Fibroblast of skin of abdomen (primary cell): ENCODE results near the gene NT5C3B.
"Not testable (repeated sequence)": the region's sequence is repeated elsewhere in the genome, so short reads cannot be mapped to it uniquely, and the experiment has no call there.

ENCODE experiments used
- DNase-seq: peaks from one replicate; pipeline ENCODE4 v3.0.0-alpha.2; 2013

The NT5C3B gene

DNA sequence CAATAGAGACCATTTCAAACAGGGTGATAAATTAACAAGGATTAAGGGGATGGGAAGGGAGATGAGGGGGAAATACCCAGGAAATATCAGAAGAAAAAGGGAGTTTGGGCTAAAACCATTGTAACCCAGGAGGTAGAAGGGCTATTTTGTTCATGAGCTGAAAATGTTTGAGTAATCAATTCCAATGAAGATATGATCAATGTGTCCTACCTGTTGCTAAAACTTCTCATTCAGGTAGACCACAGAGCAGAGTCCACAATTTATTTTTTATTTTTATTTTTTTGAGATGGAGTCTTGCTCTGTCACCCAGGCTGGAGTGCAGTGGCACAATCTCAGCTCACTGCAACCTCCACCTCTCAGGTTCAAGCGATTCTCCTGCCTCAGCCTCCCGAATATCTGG is 3.4 kb upstream of the NT5C3B start:
- not testable (repeated sequence) for DNase-seq

DNA sequence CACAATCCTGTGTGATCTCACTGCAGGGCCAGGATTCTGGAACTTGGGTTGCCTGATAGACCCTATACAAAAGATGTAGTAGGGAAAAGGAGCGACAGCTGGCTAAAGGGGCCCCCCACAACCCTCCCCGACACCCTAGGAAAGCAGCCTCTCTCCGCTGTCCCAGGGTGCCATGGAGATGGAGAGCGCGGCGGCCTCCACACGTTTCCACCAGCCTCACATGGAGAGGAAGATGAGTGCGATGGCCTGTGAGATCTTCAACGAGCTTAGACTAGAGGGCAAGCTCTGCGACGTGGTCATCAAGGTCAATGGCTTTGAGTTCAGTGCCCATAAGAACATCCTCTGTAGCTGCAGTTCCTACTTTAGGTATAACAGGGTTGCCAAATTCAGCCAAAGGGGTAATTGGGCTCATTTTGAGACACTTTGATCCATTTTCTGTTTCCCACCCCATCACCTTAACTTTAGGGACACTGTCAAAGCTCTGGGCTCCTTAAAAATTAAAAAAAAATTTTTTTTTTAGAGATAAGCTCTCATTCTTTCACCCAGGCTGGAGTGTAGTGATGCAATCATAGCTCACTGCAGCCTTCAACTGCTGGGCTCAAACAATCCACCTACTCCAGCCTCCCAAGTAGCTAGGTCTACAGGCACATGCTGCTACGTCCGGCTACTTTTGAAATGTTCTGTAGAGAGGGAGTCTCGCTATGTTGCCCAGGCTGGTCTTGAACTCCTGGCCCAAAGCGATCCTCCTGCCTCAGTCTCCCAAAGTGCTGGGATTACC is 1.9 kb upstream of the NT5C3B start, which contains the start of gene KLHL10:
KLHL10 (plus strand) TSS at position 65 of the 778 bp plus-strand sequence; CDS start at position 173, 108 bp downstream.
- no peak for DNase-seq

DNA sequence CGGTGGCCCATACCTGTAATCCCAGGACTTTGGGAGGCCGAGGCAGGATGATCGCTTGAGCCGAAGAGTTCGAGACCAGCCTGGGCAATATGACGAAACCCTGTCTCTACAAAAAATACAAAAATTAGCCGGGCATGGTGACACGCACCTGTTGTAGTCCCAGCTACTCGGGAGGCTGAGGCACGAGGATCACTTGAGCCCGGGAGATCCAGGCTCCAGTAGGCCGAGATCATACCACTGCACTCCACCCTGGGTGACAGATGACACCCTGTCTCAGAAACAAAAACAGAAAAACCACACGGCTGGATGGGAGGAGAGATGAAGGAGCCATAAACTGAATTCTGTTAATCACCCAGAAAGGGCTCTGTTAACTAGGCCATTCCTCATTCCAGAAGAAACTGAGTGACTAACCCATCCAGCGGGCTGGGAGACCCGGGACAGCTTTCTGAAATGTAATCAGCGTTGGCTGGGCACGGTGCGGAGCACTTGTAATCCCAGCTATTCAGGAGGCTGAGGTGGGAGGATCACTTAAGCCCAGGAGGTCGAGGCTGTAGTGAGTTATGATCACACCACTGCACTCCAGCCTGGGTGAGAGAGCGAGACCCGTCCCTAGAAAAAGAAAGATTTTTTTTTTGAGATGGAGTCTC is 641 bp upstream of the NT5C3B start:
- no peak for DNase-seq

DNA sequence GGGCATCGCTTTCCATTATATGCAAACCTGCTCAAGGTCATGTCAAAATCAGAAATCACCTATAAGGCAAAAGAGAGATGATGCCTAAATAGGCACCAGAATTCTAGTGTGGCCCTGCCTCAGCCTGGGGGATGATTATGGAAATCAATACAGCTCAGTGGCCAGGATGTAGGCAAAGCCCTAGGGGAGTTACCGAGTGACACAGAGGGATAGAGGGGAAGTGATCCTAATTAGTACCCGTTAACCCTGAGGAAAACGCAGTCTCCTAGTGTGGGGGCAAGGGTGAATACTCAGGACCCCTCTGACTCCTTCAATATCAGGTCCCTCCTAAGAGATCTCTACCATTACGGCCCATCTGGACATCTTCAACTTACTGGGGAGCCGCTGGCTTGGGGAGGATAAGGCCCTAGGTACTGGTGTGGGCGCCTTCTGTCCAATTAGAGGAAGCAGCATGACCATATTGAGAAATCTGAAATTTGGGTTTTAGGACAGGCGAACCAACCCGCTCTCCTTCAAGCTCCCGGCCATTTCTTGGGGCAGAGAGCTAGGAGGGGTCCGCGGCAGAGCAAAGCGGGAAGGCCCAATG is 725 bp downstream of the NT5C3B start:
- no peak for DNase-seq

DNA sequence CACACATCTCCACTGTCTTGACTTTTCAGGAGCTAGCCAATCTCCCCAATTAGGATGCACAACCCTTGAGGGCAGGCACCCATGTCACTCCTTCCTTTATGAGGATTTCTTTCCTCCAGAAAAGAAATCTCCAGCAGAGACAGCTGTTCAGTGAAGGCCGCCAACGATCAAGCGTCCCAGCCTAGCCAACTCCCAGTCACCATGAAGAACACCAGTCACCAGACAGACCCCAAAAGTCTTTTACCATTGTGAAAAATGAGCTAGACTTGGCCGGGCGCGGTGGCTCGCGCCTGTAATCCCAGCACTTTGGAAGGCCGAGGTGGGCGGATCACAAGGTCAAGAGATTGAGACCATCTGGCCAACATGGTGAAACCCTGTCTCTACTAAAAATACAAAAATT is 6.1 kb downstream of the NT5C3B start:
- DNase-seq, result not testable (repeated sequence)

DNA sequence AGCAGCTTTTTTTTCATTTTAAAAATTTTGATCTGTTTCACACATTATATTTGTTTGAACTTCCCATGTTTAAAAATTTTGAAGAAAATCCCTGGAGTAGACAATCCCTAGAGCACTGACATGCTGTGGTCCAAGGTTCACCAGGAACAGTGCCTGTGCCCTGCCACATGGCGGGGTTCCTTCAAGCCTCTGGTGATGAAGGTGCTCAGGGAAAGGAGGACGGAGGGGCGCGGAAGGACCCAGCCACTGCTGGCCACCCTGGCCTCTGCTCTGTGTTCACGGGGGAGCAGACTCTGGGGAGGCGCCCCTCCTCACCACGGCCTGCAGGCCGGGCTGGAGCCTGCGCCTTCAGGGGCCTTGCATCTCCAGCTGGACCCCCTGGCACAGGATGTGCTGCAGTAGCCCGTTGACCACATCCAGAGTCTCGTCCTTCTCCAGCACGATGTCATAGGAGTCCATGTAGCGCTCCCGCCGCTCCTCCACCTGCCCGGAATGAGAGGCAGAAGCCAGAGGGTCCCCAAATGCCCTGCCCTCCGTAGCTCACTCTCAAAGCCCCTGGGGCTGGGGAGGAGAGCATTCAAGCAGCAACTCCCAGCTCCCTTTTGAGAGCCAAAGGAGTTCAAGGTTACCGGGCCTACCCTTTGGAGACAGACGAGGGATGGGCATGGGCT is 10.7 kb downstream of the NT5C3B start:
- no peak for DNase-seq

DNA sequence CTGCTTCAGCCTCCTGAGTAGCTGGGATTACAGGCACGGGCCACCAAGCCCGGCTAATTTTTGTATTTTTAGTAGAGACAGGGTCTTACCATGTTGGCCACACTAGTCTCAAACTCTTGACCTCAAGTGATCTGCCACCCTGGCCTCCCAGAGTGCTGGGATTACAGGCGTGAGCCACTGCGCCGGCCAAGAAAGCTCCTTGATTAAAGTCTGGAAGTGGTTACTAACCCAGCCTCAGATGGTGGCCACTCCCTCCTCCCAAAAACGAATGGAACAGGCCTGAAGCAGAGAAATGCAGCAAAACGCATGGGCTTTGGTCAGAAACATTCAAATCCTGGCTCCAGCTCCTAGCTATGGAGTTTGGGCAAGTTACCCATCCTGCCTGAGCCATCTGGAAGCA is 11.9 kb downstream of the NT5C3B start:
- no peak for DNase-seq

DNA sequence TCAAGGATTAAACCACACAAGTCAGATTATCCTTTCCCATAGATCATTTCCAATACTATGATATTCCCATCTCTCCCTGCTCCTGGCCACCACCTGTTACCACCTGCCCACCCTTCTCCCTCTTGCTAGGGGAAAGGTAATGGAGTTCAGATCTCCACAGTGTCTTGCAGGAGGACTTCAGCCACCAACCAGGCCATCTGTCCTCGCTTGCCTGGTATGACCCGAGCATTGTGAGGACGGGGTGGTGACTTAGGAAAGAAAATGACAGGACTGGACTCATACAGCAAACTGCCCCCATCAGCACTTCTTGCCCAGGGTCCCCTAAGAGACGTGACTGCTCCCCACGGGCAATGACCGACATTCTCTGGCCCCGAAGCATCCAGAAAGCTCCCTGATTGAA is 12.5 kb downstream of the NT5C3B start:
- no peak for DNase-seq

DNA sequence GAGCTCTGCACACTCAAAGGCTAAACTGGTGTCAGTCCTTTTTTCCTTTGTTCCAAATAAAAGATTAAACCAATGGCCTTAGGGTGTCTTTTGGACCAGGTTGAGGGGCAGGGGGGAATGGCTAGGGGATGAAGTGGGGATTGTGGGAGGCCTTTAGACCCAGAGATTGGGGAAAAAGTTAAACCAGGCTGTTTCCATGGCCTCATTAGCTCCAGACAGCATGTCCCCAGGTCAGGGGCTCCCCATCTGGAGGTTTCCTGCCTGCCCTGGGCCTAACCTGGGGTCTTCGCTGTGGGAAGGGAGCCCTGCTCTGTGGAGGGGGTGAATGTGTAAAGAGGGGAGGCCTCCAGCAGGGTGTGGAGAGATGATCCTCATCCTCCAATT is 12.9 kb downstream of the NT5C3B start:
- no peak for DNase-seq

DNA sequence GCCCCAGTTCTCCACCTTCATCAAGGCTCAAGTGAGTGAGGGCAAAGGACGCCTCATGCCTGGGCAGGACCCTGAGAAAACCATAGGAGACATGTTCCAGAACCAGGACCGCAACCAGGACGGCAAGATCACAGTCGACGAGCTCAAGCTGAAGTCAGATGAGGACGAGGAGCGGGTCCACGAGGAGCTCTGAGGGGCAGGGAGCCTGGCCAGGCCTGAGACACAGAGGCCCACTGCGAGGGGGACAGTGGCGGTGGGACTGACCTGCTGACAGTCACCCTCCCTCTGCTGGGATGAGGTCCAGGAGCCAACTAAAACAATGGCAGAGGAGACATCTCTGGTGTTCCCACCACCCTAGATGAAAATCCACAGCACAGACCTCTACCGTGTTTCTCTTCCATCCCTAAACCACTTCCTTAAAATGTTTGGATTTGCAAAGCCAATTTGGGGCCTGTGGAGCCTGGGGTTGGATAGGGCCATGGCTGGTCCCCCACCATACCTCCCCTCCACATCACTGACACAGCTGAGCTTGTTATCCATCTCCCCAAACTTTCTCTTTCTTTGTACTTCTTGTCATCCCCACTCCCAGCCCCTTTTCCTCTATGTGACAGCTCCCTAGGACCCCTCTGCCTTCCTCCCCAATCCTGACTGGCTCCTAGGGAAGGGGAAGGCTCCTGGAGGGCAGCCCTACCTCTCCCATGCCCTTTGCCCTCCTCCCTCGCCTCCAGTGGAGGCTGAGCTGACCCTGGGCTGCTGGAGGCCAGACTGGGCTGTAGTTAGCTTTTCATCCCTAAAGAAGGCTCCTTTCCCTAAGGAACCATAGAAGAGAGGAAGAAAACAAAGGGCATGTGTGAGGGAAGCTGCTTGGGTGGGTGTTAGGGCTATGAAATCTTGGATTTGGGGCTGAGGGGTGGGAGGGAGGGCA is 13.6 kb downstream of the NT5C3B start:
- no peak for DNase-seq

DNA sequence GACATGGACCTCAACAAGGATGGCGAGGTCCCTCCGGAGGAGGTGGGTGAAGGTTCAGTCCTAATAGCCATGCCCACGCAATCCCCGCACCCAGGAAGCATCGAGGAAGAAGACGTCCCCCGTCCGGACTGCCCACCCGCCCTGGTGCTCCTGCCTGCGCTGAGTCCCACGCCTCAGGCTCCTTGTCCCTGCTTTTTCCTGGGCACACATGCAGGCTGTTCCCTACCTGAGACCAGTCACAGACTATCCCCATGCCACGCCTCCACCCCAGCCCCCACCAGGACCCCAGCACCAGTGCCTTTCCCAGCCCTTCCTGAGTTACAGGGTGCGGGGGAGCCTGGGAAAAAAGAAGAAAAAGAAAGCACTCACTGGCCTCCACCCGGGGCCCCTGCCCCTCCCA is 14.3 kb downstream of the NT5C3B start:
- no peak for DNase-seq

DNA sequence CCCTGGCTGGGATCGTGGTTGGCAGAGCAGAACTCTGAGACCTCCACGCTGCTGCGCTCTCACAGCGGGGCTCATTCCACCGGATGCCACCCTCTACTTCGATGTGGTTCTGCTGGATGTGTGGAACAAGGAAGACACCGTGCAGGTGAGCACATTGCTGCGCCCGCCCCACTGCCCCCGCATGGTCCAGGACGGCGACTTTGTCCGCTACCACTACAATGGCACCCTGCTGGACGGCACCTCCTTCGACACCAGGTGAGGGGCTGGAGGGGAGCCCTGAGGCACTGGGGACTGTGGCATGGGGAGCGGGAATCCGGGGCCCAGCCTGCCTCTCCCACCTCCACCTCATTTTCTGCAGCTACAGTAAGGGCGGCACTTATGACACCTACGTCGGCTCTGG is 18.0 kb downstream of the NT5C3B start:
- DNase-seq, result no peak

DNA sequence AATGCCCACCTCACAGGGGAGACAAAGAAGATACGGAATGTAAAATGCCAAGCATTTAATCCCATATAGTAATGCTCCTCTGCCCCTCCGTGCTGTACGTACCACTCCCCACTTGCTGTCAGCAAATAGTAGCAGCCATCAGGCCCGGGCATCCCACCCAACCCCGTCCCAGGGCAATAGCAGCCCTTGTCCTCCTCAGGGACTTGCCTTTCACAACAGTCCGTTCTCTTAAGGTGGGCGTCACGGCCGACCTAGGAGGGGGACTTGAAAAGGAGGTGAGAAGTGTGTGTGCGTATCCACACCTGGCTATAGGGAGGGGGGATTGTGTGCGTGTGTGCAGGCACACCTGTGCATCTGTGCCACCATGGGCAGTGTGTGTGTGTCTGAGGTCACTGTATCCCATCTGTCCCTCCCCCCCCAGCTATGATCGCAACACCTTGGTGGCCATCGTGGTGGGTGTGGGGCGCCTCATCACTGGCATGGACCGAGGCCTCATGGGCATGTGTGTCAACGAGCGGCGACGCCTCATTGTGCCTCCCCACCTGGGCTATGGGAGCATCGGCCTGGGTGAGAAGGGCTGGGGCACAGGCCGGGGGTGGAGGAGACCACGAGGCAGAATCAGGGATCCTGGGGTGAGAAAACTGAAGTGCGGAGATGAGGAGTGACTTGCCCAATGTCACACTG is 19.3 kb downstream of the NT5C3B start:
- DNase-seq, result no peak

DNA sequence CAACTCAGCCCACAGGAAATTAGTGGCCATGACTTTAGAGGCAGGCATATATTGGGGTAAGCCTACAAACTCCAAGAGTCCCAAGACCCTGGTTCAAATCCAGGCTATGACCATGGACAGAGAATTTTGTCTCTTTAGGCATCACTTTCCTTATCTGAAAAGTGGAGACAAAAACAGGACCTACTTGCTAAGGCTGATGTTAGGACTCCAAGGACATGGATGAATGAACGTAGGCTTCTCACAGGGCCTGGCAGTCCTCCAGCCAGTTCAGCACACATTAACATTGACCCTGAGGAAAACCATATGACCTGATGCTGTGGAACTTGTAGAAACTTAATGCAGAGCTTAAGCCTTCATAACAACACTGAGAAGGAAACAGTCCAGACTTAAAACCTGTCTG is 21.8 kb downstream of the NT5C3B start:
- no peak for DNase-seq

DNA sequence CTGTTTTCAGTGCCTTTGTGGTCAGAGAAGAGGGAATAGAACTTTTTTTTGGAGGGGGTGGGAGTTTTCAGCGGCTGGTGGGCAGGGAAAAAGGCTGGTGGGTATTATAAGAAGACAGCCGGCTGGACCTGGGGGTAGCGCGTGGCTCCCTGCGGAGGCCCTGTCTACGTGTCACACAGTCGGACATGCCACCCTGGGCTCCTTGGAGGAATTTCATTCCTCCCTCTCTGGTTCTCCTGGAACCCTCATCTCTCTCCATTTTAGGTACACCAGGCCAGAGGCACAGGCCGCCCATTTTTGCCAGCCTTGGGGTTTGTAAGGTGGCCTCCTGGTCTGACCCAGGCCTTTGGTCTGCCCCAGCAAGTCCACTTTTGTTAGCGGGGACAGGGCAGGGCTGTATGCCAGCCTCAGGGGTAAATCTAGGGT is 22.3 kb downstream of the NT5C3B start:
- no peak for DNase-seq

DNA sequence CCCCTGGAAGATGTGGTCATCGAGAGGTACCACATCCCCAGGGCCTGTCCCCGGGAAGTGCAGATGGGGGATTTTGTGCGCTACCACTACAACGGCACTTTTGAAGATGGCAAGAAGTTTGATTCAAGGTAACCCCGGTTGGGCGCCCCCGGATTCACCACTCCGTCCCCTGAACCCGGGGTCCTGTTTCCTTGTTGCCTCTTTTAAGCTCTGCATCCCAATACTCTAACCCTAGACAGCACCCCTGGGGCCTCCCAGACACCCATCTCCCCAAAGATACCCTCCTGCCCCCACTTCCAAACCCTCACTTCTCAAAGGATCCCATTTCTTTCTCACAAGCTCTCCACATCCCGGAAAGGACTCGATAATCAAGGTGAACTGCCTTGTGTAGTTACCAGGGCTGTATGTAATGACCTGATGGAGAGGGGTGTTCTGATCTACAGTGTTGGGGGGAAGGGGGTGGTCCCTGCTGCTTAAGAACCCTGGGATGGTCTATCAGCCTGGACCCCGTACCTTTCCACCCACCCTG is 22.8 kb downstream of the NT5C3B start:
- no peak for DNase-seq

DNA sequence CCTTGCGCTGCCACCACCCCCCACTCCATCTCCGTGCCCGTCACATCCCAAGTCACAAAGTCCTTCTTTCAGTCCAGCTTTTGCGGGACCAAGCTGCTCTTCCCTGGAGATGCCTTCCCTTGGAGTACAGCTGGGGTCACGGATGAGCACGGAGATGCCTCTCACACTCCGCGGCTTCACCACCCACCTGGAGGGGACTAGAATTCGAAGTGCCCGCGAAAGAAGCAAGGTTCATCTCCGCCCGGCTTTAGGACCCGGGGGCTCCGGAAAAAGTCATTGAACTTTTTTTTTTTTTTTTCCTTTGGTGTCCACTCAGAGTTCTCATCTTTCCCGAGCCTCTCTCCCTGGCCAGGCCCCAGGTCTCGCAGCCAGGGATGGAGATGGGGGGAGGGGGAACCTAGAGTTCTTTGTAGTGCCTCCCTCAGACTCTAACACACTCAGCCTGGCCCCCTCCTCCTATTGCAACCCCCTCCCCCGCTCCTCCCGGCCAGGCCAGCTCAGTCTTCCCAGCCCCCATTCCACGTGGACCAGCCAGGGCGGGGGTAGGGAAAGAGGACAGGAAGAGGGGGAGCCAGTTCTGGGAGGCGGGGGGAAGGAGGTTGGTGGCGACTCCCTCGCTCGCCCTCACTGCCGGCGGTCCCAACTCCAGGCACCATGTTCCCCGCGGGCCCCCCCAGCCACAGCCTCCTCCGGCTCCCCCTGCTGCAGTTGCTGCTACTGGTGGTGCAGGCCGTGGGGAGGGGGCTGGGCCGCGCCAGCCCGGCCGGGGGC is 23.5 kb downstream of the NT5C3B start, which contains the start of gene FKBP10:
FKBP10 (plus strand) TSS at position 624 of the 771 bp plus-strand sequence; CDS start at position 655, 31 bp downstream.
- peak; percentile 94 for DNase-seq

DNA sequence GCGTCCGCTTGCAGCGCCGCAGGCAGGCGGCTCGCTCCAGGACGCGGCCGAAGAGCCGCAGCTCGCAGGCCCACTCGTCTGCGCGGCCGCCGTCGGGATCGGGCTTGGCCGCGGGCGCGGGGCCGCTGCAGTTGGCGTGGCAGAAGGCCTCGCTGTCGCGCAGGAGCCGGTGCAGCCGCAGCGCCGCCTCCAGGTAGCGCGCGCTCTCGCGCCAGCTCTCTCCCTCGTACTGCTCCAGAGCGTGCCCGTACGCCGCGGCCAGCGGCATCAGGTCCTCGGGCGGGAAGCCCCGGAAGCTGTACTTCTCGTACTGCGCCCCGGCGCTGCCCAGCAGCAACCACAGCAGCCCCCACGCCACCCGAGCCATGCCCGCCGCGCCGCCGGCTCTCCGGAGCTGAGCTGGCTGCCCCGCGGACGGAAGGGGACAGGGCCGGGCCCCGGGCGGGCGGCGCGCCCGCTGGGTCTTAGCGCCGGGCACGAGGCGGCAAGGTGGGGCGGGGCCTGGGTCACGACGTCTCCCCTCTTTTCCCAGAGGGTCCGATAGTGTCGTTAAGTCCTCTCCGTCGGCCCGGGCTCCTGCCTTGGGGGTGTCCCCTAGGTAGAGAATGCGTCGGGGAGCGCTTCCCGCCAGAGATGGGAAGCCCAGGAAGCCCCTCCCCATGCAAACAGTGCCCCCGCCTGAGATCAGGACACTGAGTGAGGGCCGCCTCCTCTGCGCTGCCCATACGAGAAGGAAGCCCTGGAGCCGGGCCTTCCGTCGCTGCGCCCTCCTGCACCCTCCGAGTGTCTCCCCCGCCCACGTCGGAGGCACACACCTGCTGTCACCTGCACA is 24.3 kb downstream of the NT5C3B start, which contains the start of gene P3H4:
P3H4 (minus strand) TSS at position 401 of the 832 bp plus-strand sequence; CDS start at position 367, 34 bp downstream.
- peak; percentile 77 for DNase-seq
